Heart left ventricle (tissue), 13 donors: ENCODE measurements around the gene CTNND2.

ENCODE experiments used
- CTCF ChIP-seq, 12 donors: fragments of 200-600 bp; sonication (generic) in 4 of 12; IDR thresholded peaks; one replicate each; pipeline versions ENCODE4 v1.5.0 to v1.8.0; 2018 to 2022; ENCODE audit warnings: antibody characterized with exemption in 12 of 12, mild to moderate bottlenecking in 5 of 12
- POLR2A ChIP-seq, 2 donors: fragments of 450-650 bp; IDR thresholded peaks; one replicate each; pipeline ENCODE4 v1.6.1; 2017; ENCODE audit warnings: antibody characterized with exemption in 2 of 2, mild to moderate bottlenecking in 2 of 2, moderate library complexity in 2 of 2
- donor health status: ischemic (EF 13 %, LVEDD 7.1; RV severe dilation, severe dysfunction).
- donor health status: DM: no; HTN: yes; CAD: no.
- donor health status: DM: no; HTN: no; CAD: no.
- donor health status: ischemic (EF 25% LVEDD 6.9; RV normal size, moderate dysfunction).
- donor health status: ischemic (EF 25% LVEDD 5.7; RV mildly dilated, moderate dysfunction).
- donor health status: ischemic (EF 35%, LVEDD 5.7; RV mildly dilated, moderate dysfunction).
- donor health status: nonischemic (EF 11% LVEDD 7.7; RV severe dilation, severe dysfunction).
- donor health status: DM: yes; HTN: yes; CAD: no.
- donor health status: PGD.
- donor health status: ischemic (EF 29% LVEDD 5.4; RV normal size, mild dysfunction).
- donor health status: nonischemic (EF 23%, LVEDD 6.1; RV moderate dilation, normal function).

GRCh38 chr5:11371021-11371420 is 533.2 kb downstream of the CTNND2 start:
- TF ChIP-seq CTCF (IDR thresholded peaks at IDR 0.05): no peak
- no peak for TF ChIP-seq POLR2A (IDR thresholded peaks at IDR 0.05)
